CD4-positive, alpha-beta T cell (primary cell): ENCODE data around the gene EIF4E1B. TPM values are rescaled to one million over a fixed set of nuclear protein-coding genes. Genes with fewer than 3 reads are reported as not detected.

Source experiments
- ATAC-seq: fragments of 200-7000 bp; cut with Tn5 transposase; one replicate; pipeline ENCODE4 v1.10.0; 2022; ENCODE audit warnings: mild to moderate bottlenecking; ENCODE audit not compliant: poor library complexity
- CTCF ChIA-PET: fragments of 350-600 bp; sonication (Branson Sonifier 250); formaldehyde crosslinking; loops from one replicate; lab custom pipeline; 2021; ENCODE audit warnings: antibody characterized with exemption, inconsistent platforms; lab: Charles Lee
- POLR2A ChIA-PET: fragments of 350-600 bp; sonication (Branson Sonifier 250); formaldehyde crosslinking; loops from one replicate; lab custom pipeline; 2021; ENCODE audit warnings: antibody characterized with exemption, inconsistent platforms; lab: Charles Lee
- DNase-seq, 14 experiments: peaks; one replicate each; pipeline ENCODE4 v3.0.0-alpha.2; 2013 to 2020; ENCODE audit warnings: mixed read lengths in 2 of 14
- H3K27ac ChIP-seq, 2 donors: one replicate each; pipeline versions ENCODE4 v1.5.1 to v1.7.0; 2013; ENCODE audit warnings: low read length in 2 of 2, low read depth in 1 of 2, mild to moderate bottlenecking in 1 of 2
- H3K27me3 ChIP-seq, 2 experiments: 1 replicate in 1 of 2; 2 replicates in 1 of 2; pipeline versions ENCODE4 v1.6.1 to v1.7.0; 2013; ENCODE audit warnings: low read length in 2 of 2, control low read depth in 1 of 2, mild to moderate bottlenecking in 1 of 2, moderate library complexity in 1 of 2; ENCODE audit not compliant: insufficient read depth in 2 of 2, control insufficient read depth in 1 of 2
- H3K36me3 ChIP-seq: one replicate; pipeline ENCODE4 v1.6.1; 2013; ENCODE audit warnings: low read length, control low read depth; ENCODE audit not compliant: insufficient read depth
- H3K4me1 ChIP-seq: one replicate; pipeline ENCODE4 v1.6.1; 2013; ENCODE audit warnings: low read length, control low read depth; ENCODE audit not compliant: insufficient read depth
- H3K4me3 ChIP-seq: one replicate; pipeline ENCODE4 v1.5.1; 2013; ENCODE audit warnings: mild to moderate bottlenecking, low read length, moderate library complexity
- H3K9me3 ChIP-seq, 2 experiments: 1 replicate in 1 of 2; 2 replicates in 1 of 2; pipeline versions ENCODE4 v1.6.1 to v1.7.0; 2013; ENCODE audit warnings: low read length in 2 of 2, mild to moderate bottlenecking in 2 of 2, control low read depth in 1 of 2, moderate library complexity in 1 of 2; ENCODE audit not compliant: control insufficient read depth in 1 of 2, insufficient read depth in 1 of 2
- H3K27ac Mint-ChIP-seq: one replicate; pipeline ENCODE4 v1.8.0; 2020; ENCODE audit warnings: mixed read lengths
- H3K27me3 Mint-ChIP-seq: one replicate; pipeline ENCODE4 v1.8.0; 2021; ENCODE audit warnings: mixed read lengths
- H3K36me3 Mint-ChIP-seq: one replicate; pipeline ENCODE4 v1.8.0; 2021; ENCODE audit warnings: low read depth, mixed read lengths
- H3K4me1 Mint-ChIP-seq: one replicate; pipeline ENCODE4 v1.8.0; 2021; ENCODE audit warnings: low read depth, mixed read lengths
- H3K4me3 Mint-ChIP-seq: one replicate; pipeline ENCODE4 v1.8.0; 2020; ENCODE audit warnings: mild to moderate bottlenecking, mixed read lengths
- H3K9me3 Mint-ChIP-seq: one replicate; pipeline ENCODE4 v1.8.0; 2020; ENCODE audit warnings: mixed read lengths
- CTCF ChIP-seq: fragments of 200-600 bp; IDR thresholded peaks from one replicate; pipeline ENCODE4 v1.8.0; 2022; ENCODE audit warnings: antibody characterized with exemption, mild to moderate bottlenecking
- intact Hi-C, 2 experiments: fragments of 100-400 bp; cut with DNase I in 1 of 2; cut with micrococcal nuclease in 1 of 2; formaldehyde crosslinking; loops; one replicate each; pipeline versions ENCODE4 v1.15.1 to v1.9.0; 2023 to 2025; cut with DNase I, micrococcal nuclease
- total RNA-seq, 174 experiments: library from RNA in 2 of 174; stranded (reverse) in 2 of 174; gene quantifications; one replicate each; pipeline ENCODE4 v1.2.3 and lab custom pipeline; 2021 to 2026

EIF4E1B gene
- total RNA-seq, 2 experiments from 2014 or later: not detected

DNA sequence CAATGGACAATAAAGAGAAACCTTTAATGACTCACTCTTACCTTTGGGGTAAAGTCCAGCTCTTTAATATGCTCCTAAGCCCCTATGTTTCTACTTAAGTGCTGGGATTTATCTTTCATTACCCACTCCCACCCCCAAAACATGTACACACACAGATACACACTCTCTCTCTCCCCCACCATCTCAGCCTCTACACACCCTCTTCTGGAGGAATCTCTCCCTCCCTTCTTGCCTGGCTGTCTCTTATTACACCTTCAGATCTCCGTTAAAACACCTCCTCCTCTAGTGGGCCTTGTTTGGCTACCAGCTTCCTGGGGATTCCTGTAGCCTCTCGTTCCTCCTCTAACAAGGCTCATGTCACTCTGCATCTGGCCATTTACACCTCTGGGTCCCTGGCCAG is 27.4 kb upstream of the EIF4E1B start:
- Mint-ChIP-seq H3K4me1 (no peaks in the 10 kb centered on the region), H3K27ac (no peak overlapping the region), H3K36me3 (no peaks in the 10 kb centered on the region), H3K9me3 (no peaks in the 10 kb centered on the region), H3K27me3 (no peaks in the 10 kb centered on the region), H3K4me3 (no peak overlapping the region)
- ChIA-PET POLR2A (no interaction called here), CTCF (no interaction called here)
- H3K9me3 ChIP-seq: peaks cover 0 to 4% of the 10 kb centered on the region in 2 experiments
- H3K4me3 ChIP-seq: no peak overlapping the region
- no peak overlapping the region for H3K27ac ChIP-seq
- H3K4me1 ChIP-seq: no peaks in the 10 kb centered on the region
- no peaks in the 10 kb centered on the region for H3K36me3 ChIP-seq
- TF ChIP-seq CTCF: no peak
- no peaks in the 10 kb centered on the region for H3K27me3 ChIP-seq
- no peak for ATAC-seq
- DNase-seq: no peak
- intact Hi-C loops: no loop called here

DNA sequence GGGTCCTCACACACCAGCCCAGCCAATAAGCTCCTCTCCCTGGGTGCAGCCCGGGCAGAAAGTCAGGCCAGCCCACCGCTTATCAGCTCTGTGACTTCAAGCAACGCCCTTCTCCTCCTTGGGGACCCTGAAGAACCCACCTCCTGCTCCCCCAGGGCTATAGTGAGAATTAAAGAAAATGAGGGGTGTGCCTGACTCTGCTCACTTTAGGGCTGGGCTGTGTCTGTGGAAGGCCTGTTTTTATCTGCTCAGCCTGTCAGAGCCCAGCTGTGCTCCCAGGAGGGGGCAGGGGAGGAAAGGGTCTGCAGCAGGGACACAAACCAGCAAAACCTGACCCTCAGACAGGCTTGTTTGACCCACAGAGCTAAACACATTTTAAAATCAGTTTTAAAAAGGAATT is 24.4 kb upstream of the EIF4E1B start:
- POLR2A ChIA-PET: no interaction called here
- Histone ChIP-seq H3K27ac (no peak overlapping the region), H3K27me3 (peaks cover 4 to 5% of the 10 kb centered on the region in 2 experiments), H3K36me3 (no peaks in the 10 kb centered on the region), H3K4me3 (no peak overlapping the region), H3K9me3 (no peaks in the 10 kb centered on the region), H3K4me1 (peaks cover 15% of the 10 kb centered on the region)
- no peaks in the 10 kb centered on the region for H3K9me3 Mint-ChIP-seq
- CTCF ChIA-PET: interaction anchor here (1.2 to 2.0 kb wide), 2 partner anchors 9 to 55 kb away, joined by 4 to 8 read pairs; no protein-coding TSS in a partner anchor
- DNase-seq (no peak), ATAC-seq (no peak)
- intact Hi-C loops: no loop called here
- peaks cover 11% of the 10 kb centered on the region for H3K4me1 Mint-ChIP-seq
- H3K27ac Mint-ChIP-seq: no peak overlapping the region
- H3K36me3 Mint-ChIP-seq: no peaks in the 10 kb centered on the region
- no peak overlapping the region for H3K4me3 Mint-ChIP-seq
- peaks cover 14% of the 10 kb centered on the region for H3K27me3 Mint-ChIP-seq
- TF ChIP-seq CTCF: no peak

DNA sequence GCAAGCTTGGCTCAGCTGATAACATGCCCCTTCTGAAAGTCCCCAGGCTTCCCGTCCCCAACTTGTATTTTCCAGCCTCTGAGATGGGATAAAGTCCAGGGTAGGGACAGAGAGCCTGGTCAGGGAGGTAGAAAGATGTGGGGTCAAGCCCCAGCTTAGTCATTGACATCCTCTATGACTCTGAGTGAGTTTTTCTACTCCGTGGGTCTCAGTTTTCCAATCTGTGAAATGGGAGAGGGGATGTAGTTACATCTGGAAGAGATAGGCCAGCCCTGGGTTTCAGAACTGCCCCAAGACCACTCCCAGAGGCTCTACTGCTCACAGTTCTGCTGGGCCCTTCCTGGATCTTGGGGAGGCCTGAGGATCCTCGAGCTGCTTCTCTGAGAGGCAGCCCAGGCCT is 23.6 kb upstream of the EIF4E1B start:
- POLR2A ChIA-PET: no interaction called here

More for the DNA sequence above, 23.6 kb upstream of the EIF4E1B start:
- Mint-ChIP-seq H3K27me3 (peaks cover 21% of the 10 kb centered on the region), H3K27ac (no peak overlapping the region), H3K4me1 (peaks cover 11% of the 10 kb centered on the region), H3K36me3 (no peaks in the 10 kb centered on the region), H3K9me3 (no peaks in the 10 kb centered on the region), H3K4me3 (no peak overlapping the region)
- peaks cover 8 to 9% of the 10 kb centered on the region in 2 experiments for H3K27me3 ChIP-seq
- H3K27ac ChIP-seq: no peak overlapping the region
- H3K9me3 ChIP-seq: no peaks in the 10 kb centered on the region
- H3K4me1 ChIP-seq: peaks cover 15% of the 10 kb centered on the region
- no peaks in the 10 kb centered on the region for H3K36me3 ChIP-seq
- no peak overlapping the region for H3K4me3 ChIP-seq
- intact Hi-C loops: no loop called here
- TF ChIP-seq CTCF: no peak
- ATAC-seq (no peak), DNase-seq (no peak)
- CTCF ChIA-PET: interaction anchor here (1.2 to 2.0 kb wide), 2 partner anchors 10 to 54 kb away, joined by 4 to 8 read pairs; no protein-coding TSS in a partner anchor
